Measurements from ENCODE around the gene TAF10. TPM values are rescaled to one million over a fixed set of nuclear protein-coding genes. Genes with fewer than 3 reads are reported as not detected.
A peak's percentile ranks its signal among the peaks of the same experiment; 100 is the strongest.

Gene TAF10
- total RNA-seq, 1 experiment from 2014 or later: 111 TPM

- no peaks in the 10 kb centered on the region for H3K27me3 ChIP-seq
- no peaks in the 10 kb centered on the region for H3K9me3 ChIP-seq
- no peaks in the 10 kb centered on the region for H3K36me3 ChIP-seq
- no peak overlapping the region for H3K4me3 ChIP-seq
- DNase-seq: no peak
These were observed 18.7 kb upstream of the TAF10 start for GRCh38 chr11:6630632-6631291.

GRCh38 chr11:6629892-6630631, 18.0 kb upstream of the TAF10 start:
- H3K4me3 ChIP-seq: no peak overlapping the region
- H3K27me3 ChIP-seq: no peaks in the 10 kb centered on the region
- no peak for DNase-seq
- no peaks in the 10 kb centered on the region for H3K36me3 ChIP-seq
- no peaks in the 10 kb centered on the region for H3K9me3 ChIP-seq

- no peaks in the 10 kb centered on the region for H3K9me3 ChIP-seq
- DNase-seq: no peak
- H3K4me3 ChIP-seq: no peak overlapping the region
- no peaks in the 10 kb centered on the region for H3K27me3 ChIP-seq
- no peaks in the 10 kb centered on the region for H3K36me3 ChIP-seq
These were observed 17.5 kb upstream of the TAF10 start for GRCh38 chr11:6629573-6629891.

GRCh38 chr11:6628526-6628925, 16.5 kb upstream of the TAF10 start:
- DNase-seq: no peak
- H3K27me3 ChIP-seq: no peaks in the 10 kb centered on the region
- no peaks in the 10 kb centered on the region for H3K9me3 ChIP-seq
- H3K36me3 ChIP-seq: no peaks in the 10 kb centered on the region
- no peak overlapping the region for H3K4me3 ChIP-seq

GRCh38 chr11:6627762-6628241, 15.8 kb upstream of the TAF10 start:
- Histone ChIP-seq H3K9me3 (no peaks in the 10 kb centered on the region), H3K27me3 (no peaks in the 10 kb centered on the region), H3K36me3 (no peaks in the 10 kb centered on the region), H3K4me3 (no peak overlapping the region)
- no peak for DNase-seq

- Histone ChIP-seq H3K4me3 (no peak overlapping the region), H3K9me3 (no peaks in the 10 kb centered on the region), H3K36me3 (no peaks in the 10 kb centered on the region), H3K27me3 (no peaks in the 10 kb centered on the region)
- no peak for DNase-seq
These were observed 15.2 kb upstream of the TAF10 start for GRCh38 chr11:6626971-6627761.

- Histone ChIP-seq H3K9me3 (no peaks in the 10 kb centered on the region), H3K36me3 (no peaks in the 10 kb centered on the region), H3K4me3 (no peak overlapping the region), H3K27me3 (no peaks in the 10 kb centered on the region)
- DNase-seq: no peak
These were observed 13.9 kb upstream of the TAF10 start for GRCh38 chr11:6625832-6626420.

- no peaks in the 10 kb centered on the region for H3K36me3 ChIP-seq
- H3K9me3 ChIP-seq: no peaks in the 10 kb centered on the region
- no peak for DNase-seq
- no peak overlapping the region for H3K4me3 ChIP-seq
- no peaks in the 10 kb centered on the region for H3K27me3 ChIP-seq
These were observed 13.3 kb upstream of the TAF10 start for GRCh38 chr11:6625156-6625831.

- Histone ChIP-seq H3K27me3 (no peaks in the 10 kb centered on the region), H3K9me3 (no peaks in the 10 kb centered on the region), H3K36me3 (no peaks in the 10 kb centered on the region), H3K4me3 (no peak overlapping the region)
- DNase-seq: no peak
These were observed 11.7 kb upstream of the TAF10 start for GRCh38 chr11:6623391-6624363.

- H3K36me3 ChIP-seq: no peaks in the 10 kb centered on the region
- no peaks in the 10 kb centered on the region for H3K27me3 ChIP-seq
- no peak for DNase-seq
- no peaks in the 10 kb centered on the region for H3K9me3 ChIP-seq
- H3K4me3 ChIP-seq: no peak overlapping the region
These were observed 10.5 kb upstream of the TAF10 start for GRCh38 chr11:6622261-6623171.

- Histone ChIP-seq H3K9me3 (no peaks in the 10 kb centered on the region), H3K36me3 (no peaks in the 10 kb centered on the region), H3K4me3 (no peak overlapping the region), H3K27me3 (no peaks in the 10 kb centered on the region)
- no peak for DNase-seq
These were observed 9.7 kb upstream of the TAF10 start for GRCh38 chr11:6621711-6622211.

GRCh38 chr11:6620636-6621035, 8.6 kb upstream of the TAF10 start:
- H3K4me3 ChIP-seq: no peak overlapping the region
- no peaks in the 10 kb centered on the region for H3K27me3 ChIP-seq
- no peak for DNase-seq
- H3K9me3 ChIP-seq: no peaks in the 10 kb centered on the region
- H3K36me3 ChIP-seq: no peaks in the 10 kb centered on the region

GRCh38 chr11:6619004-6619745, 7.2 kb upstream of the TAF10 start, which contains the start of gene TPP1:
Gene TPP1, minus strand, starts transcription at chr11:6619422. Its CDS starts 22 bp downstream, at chr11:6619400.
- H3K36me3 ChIP-seq: no peaks in the 10 kb centered on the region
- H3K27me3 ChIP-seq: no peaks in the 10 kb centered on the region
- no peaks in the 10 kb centered on the region for H3K9me3 ChIP-seq
- peak; percentile 86 for DNase-seq
- H3K4me3 ChIP-seq: peak within 1 kb of the TSS; percentile 64

All from MG63 (cell line).